SK-N-MC (cell line): ENCODE results near the gene ATAD2B.

ENCODE experiments used
- EZH2 ChIP-seq: fragments of 200-600 bp; sonication (generic); IDR thresholded peaks from one replicate; pipeline ENCODE4 v1.6.1; 2017; ENCODE audit warnings: antibody characterized with exemption
- FOXP2 ChIP-seq: optimal IDR thresholded peaks from 2 replicates; pipeline ENCODE3; 2011; ENCODE audit warnings: mild to moderate bottlenecking, moderate library complexity; ENCODE audit not compliant: insufficient read depth; ENCODE audit errors: extremely low read length, control extremely low read depth
- POLR2AphosphoS5 ChIP-seq: IDR thresholded peaks from 2 replicates; pipeline ENCODE4 v1.6.1; 2012; ENCODE audit warnings: mild to moderate bottlenecking, low read depth, low read length, borderline replicate concordance

DNA sequence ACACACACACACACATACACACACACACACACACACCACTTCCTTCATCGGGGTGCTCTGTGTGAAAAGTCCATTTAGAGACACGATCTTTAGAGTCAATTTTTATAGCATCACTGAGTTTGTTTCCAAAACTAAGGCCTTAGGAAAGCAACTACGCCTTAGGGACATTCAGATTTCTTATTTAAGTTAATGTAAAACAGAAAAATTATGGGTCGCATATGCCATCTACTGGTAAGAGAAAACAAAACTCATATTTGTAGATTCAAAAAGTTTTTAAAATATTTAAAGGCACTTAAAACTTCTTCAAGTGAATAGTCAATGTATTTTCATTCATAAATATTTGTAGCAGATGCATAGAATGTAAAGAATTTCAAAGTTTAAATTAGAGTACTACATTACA lies 166.2 kb downstream of the ATAD2B start:
- TF ChIP-seq EZH2 (no peak), POLR2AphosphoS5 (no peak), FOXP2 (no peak)
